Measurements from ENCODE around the gene UPK2.
A peak's percentile ranks its signal among the peaks of the same experiment; 100 is the strongest.

UPK2 gene

DNA sequence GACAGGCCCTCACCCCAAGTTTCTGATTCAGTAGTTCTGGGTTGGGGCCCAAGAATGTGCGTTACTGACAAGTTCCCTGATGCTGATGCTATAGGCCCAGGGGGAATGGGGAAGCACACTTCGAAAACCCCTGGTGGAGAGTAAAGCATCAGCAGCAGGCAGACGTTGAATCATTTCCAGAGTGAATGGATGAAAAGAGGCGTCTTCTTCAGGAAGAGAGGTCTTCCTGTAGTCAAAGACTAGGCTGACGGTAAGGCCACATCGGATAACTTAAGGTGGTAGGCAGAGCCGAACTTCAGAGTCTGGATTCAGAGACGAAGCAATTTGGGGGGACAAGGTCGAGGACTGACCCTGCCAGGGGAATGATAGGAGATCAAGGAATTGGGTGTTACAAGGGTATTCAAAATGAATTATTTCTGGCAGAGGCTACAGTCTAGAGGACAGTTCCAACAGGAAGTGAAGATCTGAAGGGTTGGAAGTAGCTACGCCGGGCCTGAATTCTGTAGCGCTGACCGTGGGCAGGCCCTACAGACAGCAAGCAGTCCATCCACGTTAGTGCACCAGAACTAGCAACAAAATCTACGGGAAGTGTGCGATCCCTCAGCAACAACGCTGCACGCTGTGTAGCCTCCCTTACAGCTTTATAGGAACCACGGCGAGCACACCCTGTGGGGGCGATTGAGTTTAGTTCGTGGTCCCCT is 41.0 kb downstream of the UPK2 start:
- peak; percentile 30 for DNase-seq

- peak; percentile 95 for DNase-seq
These were observed 41.7 kb downstream of the UPK2 start, which contains the start of gene CENATAC for GRCh38 chr11:118997627-118998387. Gene CENATAC, plus strand, starts transcription at chr11:118998138. Its CDS starts 60 bp downstream, at chr11:118998198.

- DNase-seq, result no peak
These were observed 42.3 kb downstream of the UPK2 start for GRCh38 chr11:118998388-118998717.

DNA sequence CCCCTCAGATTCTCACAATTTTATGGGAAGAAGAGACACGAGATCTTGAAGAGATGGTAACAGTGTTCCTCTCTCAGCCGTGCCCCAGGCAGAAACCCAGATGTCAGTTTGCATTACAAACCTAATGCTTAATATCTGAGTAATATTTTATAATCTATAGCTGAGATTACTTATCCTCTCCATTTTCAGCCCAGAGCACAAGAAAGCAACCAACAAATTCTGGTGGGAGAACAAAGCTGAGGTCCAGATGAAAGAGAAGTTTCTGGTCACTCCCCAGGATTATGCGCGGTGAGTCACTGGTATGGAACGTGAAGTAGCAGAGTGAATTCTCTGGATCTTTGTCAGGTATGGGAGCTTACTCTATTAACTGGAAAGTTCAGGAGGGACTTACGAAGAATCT is 42.7 kb downstream of the UPK2 start:
- DNase-seq, result no peak

GRCh38 chr11:119000906-119001305 is 44.8 kb downstream of the UPK2 start:
- no peak for DNase-seq

DNA sequence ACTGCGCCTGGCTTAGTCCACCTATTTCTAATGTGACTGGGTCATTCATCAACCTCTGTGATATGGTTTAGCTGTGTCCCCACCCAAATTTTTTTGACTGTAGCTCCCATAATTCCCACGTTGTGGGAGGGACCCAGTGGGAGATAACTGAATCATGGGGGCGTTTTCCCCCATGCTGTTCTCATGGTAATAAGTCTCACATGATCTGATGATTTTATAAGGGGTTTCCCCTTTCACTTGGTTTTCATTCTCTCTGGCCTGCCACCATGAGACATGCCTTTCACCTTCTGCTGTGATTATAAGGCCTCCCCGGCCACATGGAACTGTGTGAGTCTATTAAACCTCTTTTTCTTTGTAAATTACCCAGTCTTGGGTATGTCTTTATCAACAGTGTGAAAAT is 50.6 kb downstream of the UPK2 start:
- no peak for DNase-seq
